Caco-2 (cell line): ENCODE data around the gene MEG3. TPM values are rescaled to one million over a fixed set of nuclear protein-coding genes. Genes with fewer than 3 reads are reported as not detected.

ENCODE experiments used
- BruUV-seq: library from RNA; stranded (reverse); fragments of 400-500 nt; replicated peaks from 2 replicates; lab custom pipeline; 2021; lab: Mats Ljungman, UMichigan
- CTCF ChIA-PET: fragments of 300-600 bp; sonication (Branson Sonifier 250); formaldehyde crosslinking; loops from one replicate; lab custom pipeline; 2022; ENCODE audit warnings: antibody characterized with exemption; lab: Charles Lee
- POLR2A ChIA-PET: fragments of 300-600 bp; sonication (Branson Sonifier 250); formaldehyde crosslinking; loops from one replicate; lab custom pipeline; 2022; ENCODE audit warnings: antibody characterized with exemption; lab: Charles Lee
- DNase-seq, 2 experiments: peaks; one replicate each; pipeline versions ENCODE4 v3.0.0 to v3.0.0-alpha.2; 2020 to 2022
- H3K27me3 ChIP-seq: replicated peaks from 2 replicates; pipeline ENCODE4 v1.6.0; 2011; ENCODE audit warnings: low read length; ENCODE audit not compliant: control insufficient read depth, insufficient read depth
- H3K36me3 ChIP-seq: 2 replicates; pipeline ENCODE4 v1.5.1; 2011; ENCODE audit warnings: low read length; ENCODE audit not compliant: control insufficient read depth, insufficient read depth
- H3K4me1 ChIP-seq: fragments of 250-450 bp; sonication (Bioruptor Pico); 2 replicates; pipeline ENCODE4 v1.5.1; 2020; ENCODE audit warnings: mild to moderate bottlenecking
- H3K4me3 ChIP-seq: 2 replicates; pipeline ENCODE4 v1.5.1; 2011; ENCODE audit warnings: low read depth, mild to moderate bottlenecking, control low read depth, low read length
- H3K9me3 ChIP-seq: fragments of 250-450 bp; sonication (Bioruptor Pico); 2 replicates; pipeline ENCODE4 v1.5.1; 2020; ENCODE audit warnings: mild to moderate bottlenecking, moderate library complexity
- H3K27ac Mint-ChIP-seq: one replicate; pipeline ENCODE4 v1.8.0; 2022; ENCODE audit warnings: mixed read lengths; ENCODE audit not compliant: unreplicated experiment
- H3K27me3 Mint-ChIP-seq: one replicate; pipeline ENCODE4 v1.8.0; 2022; ENCODE audit warnings: mixed read lengths; ENCODE audit not compliant: insufficient read depth, unreplicated experiment
- H3K36me3 Mint-ChIP-seq: one replicate; pipeline ENCODE4 v1.8.0; 2022; ENCODE audit warnings: mild to moderate bottlenecking, mixed read lengths; ENCODE audit not compliant: insufficient read depth, unreplicated experiment
- H3K4me1 Mint-ChIP-seq: one replicate; pipeline ENCODE4 v1.8.0; 2022; ENCODE audit warnings: low read depth, mixed read lengths; ENCODE audit not compliant: unreplicated experiment
- H3K4me3 Mint-ChIP-seq: one replicate; pipeline ENCODE4 v1.8.0; 2022; ENCODE audit warnings: mild to moderate bottlenecking, moderate library complexity, mixed read lengths; ENCODE audit not compliant: unreplicated experiment
- H3K9me3 Mint-ChIP-seq: one replicate; pipeline ENCODE4 v1.8.0; 2022; ENCODE audit warnings: mixed read lengths; ENCODE audit not compliant: unreplicated experiment
- intact Hi-C: fragments of 100-400 bp; cut with micrococcal nuclease; formaldehyde crosslinking; loops from one replicate; pipeline ENCODE4 v1.10.0; 2022; ENCODE audit not compliant: unreplicated experiment
- total RNA-seq: library from RNA; stranded (reverse); gene quantifications from 2 replicates; pipeline ENCODE4 v1.2.3, GENCODE V29; 2022
- TF ChIP-seq, protein P1 (sequence below), 2 experiments: fragments of 200-600 bp in 1 of 2; IDR thresholded peaks; 1 replicate in 1 of 2; 2 replicates in 1 of 2; pipeline versions ENCODE4 v1.5.1 to v1.8.0; 2011 to 2022; ENCODE audit warnings: antibody characterized with exemption in 1 of 2, control low read depth in 1 of 2, inconsistent platforms in 1 of 2, low read depth in 1 of 2, low read length in 1 of 2, mild to moderate bottlenecking in 1 of 2, moderate library complexity in 1 of 2; ENCODE audit not compliant: insufficient read depth in 1 of 2, severe bottlenecking in 1 of 2, unreplicated experiment in 1 of 2

MEG3 gene
- total RNA-seq, 1 experiment from 2014 or later: not detected

DNA sequence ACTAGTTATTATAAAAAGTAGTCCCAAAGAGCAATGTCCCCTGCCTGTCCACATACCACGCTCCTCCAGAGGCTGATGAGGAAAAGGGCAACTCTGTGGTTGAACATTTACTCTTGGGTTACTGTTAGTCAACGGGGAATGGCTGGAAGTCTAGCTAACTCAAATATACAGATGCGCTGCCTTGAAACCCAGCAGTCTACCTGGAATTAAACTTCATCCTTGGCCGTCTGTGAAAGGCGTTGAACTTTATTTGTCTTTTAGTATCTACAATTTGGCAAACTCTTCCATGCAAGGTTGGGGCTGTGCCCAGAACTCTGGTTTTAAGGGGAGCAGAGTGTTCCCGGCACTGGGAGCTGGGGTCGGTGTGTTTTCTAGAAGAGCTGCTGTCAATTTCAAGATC is 3.9 kb upstream of the MEG3 start:
- Histone ChIP-seq H3K4me3 (no peak overlapping the region), H3K27me3 (no peaks in the 10 kb centered on the region), H3K36me3 (no peaks in the 10 kb centered on the region), H3K9me3 (peaks cover 3% of the 10 kb centered on the region; the same call in 1 of the 2 replicates), H3K4me1 (peaks cover 8% of the 10 kb centered on the region)
- Mint-ChIP-seq H3K36me3 (peaks cover 6% of the 10 kb centered on the region), H3K27ac (no peak overlapping the region), H3K9me3 (no peaks in the 10 kb centered on the region), H3K4me3 (no peak overlapping the region), H3K4me1 (peaks cover 11% of the 10 kb centered on the region), H3K27me3 (no peaks in the 10 kb centered on the region)
- BruUV-seq: no TSS peak
- ChIA-PET POLR2A (no interaction called here), CTCF (no interaction called here)
- intact Hi-C loops: no loop called here
- TF ChIP-seq, protein P1, sequence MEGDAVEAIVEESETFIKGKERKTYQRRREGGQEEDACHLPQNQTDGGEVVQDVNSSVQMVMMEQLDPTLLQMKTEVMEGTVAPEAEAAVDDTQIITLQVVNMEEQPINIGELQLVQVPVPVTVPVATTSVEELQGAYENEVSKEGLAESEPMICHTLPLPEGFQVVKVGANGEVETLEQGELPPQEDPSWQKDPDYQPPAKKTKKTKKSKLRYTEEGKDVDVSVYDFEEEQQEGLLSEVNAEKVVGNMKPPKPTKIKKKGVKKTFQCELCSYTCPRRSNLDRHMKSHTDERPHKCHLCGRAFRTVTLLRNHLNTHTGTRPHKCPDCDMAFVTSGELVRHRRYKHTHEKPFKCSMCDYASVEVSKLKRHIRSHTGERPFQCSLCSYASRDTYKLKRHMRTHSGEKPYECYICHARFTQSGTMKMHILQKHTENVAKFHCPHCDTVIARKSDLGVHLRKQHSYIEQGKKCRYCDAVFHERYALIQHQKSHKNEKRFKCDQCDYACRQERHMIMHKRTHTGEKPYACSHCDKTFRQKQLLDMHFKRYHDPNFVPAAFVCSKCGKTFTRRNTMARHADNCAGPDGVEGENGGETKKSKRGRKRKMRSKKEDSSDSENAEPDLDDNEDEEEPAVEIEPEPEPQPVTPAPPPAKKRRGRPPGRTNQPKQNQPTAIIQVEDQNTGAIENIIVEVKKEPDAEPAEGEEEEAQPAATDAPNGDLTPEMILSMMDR (IDR thresholded peaks at IDR 0.05; ENCODE audit: insufficient read depth in 1 of 2, low read depth in 1 of 2, low read length in 1 of 2, severe bottlenecking in 1 of 2, unreplicated experiment in 1 of 2): no peak
- DNase-seq: no peak

GRCh38 chr14:100822532-100823296 is 3.2 kb upstream of the MEG3 start:
- no peaks in the 10 kb centered on the region for H3K27me3 ChIP-seq
- Mint-ChIP-seq H3K27ac (no peak overlapping the region), H3K4me3 (no peak overlapping the region), H3K36me3 (no peaks in the 10 kb centered on the region), H3K27me3 (no peaks in the 10 kb centered on the region), H3K9me3 (no peaks in the 10 kb centered on the region), H3K4me1 (peaks cover 11% of the 10 kb centered on the region)
- peaks cover 3% of the 10 kb centered on the region; the same call in 1 of the 2 replicates for H3K9me3 ChIP-seq
- ChIA-PET CTCF (no interaction called here), POLR2A (no interaction called here)
- TF ChIP-seq, protein P1 (IDR thresholded peaks at IDR 0.05; ENCODE audit: insufficient read depth in 1 of 2, low read depth in 1 of 2, low read length in 1 of 2, severe bottlenecking in 1 of 2, unreplicated experiment in 1 of 2): no peak
- no peak for DNase-seq
- no peaks in the 10 kb centered on the region for H3K36me3 ChIP-seq
- intact Hi-C loops: no loop called here
- BruUV-seq: no TSS peak
- peaks cover under 1% of the 10 kb centered on the region for H3K4me1 ChIP-seq
- H3K4me3 ChIP-seq: no peak overlapping the region

GRCh38 chr14:100823413-100824080 is 2.4 kb upstream of the MEG3 start:
- TF ChIP-seq, protein P1 (IDR thresholded peaks at IDR 0.05; ENCODE audit: insufficient read depth in 1 of 2, low read depth in 1 of 2, low read length in 1 of 2, severe bottlenecking in 1 of 2, unreplicated experiment in 1 of 2): no peak
- Histone ChIP-seq H3K36me3 (no peaks in the 10 kb centered on the region), H3K4me3 (no peak overlapping the region), H3K9me3 (peaks cover 3% of the 10 kb centered on the region; the same call in 1 of the 2 replicates), H3K4me1 (no peaks in the 10 kb centered on the region; the same call in 1 of the 2 replicates), H3K27me3 (no peaks in the 10 kb centered on the region)
- no peak overlapping the region for H3K4me3 Mint-ChIP-seq
- H3K4me1 Mint-ChIP-seq: peaks cover 11% of the 10 kb centered on the region
- intact Hi-C loops: no loop called here
- no peak overlapping the region for H3K27ac Mint-ChIP-seq
- no peaks in the 10 kb centered on the region for H3K9me3 Mint-ChIP-seq
- no peaks in the 10 kb centered on the region for H3K36me3 Mint-ChIP-seq
- BruUV-seq: no TSS peak
- no peaks in the 10 kb centered on the region for H3K27me3 Mint-ChIP-seq
- no peak for DNase-seq
- ChIA-PET POLR2A (no interaction called here), CTCF (no interaction called here)
